ENCODE results near the gene LRRC23.
"Not testable (repeated sequence)": the region's sequence is repeated elsewhere in the genome, so short reads cannot be mapped to it uniquely, and the experiment has no call there.

Gene LRRC23

DNA sequence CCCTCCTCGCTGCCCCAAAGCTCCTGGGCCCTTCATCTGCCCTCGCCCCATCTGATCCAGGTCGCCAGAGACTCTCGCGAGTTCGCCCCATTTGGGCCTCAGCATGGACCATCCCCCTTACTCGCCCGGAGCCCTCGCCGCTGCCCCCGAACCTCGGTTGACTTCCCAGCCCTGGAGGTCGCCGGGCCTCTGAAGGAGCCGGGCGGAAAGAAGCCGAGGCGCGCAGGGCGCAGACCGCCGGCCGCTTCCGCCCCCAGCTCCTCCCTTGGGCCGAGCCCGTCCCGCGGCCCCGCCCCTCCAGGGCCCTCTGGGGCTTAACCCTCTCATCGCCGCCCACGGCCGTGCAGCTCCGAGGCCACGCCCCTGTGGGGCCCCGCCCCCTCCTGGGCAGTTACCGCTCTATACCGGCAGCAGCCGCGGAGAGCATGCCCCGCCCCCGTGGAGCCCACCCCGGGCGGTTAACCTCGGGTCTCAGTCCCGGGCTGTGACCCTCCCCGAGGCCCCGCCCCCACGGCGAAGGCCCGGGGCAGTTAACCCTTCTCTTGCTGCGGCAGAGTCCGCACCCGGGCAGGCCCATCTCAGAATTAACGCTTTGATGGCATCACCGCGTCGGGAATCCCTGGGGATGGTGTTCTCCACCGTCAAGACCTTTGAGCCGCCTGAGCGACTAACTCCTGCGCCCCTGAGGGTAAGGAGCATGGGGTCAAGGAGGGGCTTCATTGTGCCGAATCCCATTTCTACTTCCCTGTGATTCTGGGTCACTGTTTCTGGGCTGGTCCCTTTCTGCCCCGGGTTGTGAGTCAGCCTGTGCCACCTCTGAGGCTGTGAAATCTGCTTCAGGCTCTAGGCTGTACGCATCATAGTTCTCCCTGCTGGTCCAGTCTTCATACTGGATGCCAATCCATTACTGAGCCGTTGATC is 31.3 kb upstream of the LRRC23 start, which contains the start of gene SPSB2:
Gene SPSB2 (minus strand): TSS at position 210 of the 921 bp plus-strand sequence. CDS start 402 bp downstream, outside the sequence.
- peak; percentile 100 for DNase-seq

DNA sequence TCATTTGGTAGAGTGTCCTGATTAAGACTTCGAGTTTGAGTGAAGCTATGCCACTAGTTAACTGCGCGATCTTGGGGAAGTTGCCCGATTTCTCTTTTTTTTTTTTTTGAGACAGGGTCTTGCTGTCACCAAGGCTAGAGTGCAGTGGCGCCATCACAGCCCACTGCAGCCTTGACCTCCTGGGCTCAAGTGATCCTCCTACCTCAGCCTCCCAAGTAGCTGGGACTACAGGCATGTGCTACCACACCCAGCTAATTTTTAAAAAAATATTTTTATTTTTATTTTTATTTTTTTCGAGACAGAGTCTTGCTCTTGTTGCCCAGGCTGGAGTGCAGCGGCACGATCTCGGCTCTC is 30.6 kb upstream of the LRRC23 start:
- DNase-seq: not testable (repeated sequence)

DNA sequence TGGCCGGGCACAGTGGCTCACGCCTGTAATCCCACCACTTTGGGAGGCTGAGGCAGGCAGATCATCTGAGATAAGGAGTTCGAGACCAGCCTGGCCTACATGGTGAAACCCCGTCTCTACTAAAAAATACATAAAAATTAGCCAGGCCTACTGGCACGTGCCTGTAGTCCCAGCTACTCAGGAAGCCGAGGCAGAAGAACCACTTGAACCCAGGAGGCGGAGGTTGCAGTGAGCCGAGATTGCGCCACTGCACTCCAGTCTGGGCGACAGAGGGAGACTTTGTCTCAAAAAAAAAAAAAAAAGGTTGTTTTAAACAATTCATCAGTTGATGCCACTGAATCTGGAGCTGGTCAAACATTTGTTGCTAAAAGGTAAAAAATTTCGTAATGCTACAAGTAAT is 24.8 kb upstream of the LRRC23 start:
- not testable (repeated sequence) for DNase-seq

DNA sequence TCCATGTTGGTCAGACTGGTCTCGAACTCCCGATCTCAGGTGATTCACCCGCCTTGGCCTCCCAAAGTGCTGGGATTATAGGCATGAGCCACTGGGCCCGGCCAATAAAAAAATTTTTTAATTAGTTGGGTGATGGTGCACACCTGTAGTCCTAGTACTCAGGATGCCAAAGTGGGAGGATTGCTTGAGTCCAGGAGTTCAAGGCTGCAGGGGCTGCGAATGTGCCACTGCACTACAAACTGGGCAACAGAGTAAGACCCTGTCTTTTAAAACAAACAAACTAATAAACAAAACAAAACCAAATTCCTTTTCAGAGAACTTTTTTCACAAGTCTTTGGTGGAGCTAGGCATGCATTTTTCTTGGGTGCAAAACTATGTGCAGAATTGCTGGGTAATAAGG is 21.4 kb upstream of the LRRC23 start:
- no peak for DNase-seq

DNA sequence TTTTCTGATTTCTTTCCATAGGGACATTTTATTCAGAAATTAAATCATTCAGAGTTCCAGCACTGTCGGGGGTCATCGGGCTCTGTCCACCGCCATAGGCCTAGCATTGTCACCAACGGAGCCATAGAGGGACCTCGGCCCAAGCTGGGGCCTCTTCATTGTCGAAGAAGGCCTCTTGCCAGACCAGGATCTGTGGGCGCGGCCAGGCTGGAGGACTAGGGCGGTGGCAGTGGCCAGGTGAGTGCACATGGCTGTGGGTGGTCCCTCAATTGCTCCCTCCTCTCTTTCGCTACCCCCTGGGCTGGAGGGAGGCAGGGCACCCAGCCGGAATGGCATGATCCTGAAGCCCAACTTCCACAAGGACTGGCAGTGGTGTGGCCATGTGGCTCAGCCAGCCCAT is 20.9 kb upstream of the LRRC23 start:
- no peak for DNase-seq

DNA sequence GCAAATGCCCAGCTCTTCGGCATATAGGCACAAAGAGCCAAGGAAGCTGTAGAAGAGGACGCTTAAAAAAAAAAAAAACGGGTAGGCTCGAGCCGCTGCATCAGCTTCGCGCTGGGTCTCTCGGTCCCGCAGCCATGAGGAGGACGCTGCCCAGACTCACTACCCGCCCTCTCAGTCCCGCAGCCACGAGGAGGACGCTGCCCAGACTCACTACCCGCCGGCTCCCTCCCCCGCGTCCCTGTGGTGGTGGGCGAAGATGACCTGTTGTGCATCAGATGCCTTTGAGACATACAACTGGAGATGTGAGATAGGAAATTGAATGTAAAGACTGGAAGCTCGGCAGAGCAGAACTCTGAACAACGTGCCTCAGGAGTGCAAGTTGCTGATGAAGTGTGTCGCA is 20.1 kb upstream of the LRRC23 start:
- DNase-seq: no peak

DNA sequence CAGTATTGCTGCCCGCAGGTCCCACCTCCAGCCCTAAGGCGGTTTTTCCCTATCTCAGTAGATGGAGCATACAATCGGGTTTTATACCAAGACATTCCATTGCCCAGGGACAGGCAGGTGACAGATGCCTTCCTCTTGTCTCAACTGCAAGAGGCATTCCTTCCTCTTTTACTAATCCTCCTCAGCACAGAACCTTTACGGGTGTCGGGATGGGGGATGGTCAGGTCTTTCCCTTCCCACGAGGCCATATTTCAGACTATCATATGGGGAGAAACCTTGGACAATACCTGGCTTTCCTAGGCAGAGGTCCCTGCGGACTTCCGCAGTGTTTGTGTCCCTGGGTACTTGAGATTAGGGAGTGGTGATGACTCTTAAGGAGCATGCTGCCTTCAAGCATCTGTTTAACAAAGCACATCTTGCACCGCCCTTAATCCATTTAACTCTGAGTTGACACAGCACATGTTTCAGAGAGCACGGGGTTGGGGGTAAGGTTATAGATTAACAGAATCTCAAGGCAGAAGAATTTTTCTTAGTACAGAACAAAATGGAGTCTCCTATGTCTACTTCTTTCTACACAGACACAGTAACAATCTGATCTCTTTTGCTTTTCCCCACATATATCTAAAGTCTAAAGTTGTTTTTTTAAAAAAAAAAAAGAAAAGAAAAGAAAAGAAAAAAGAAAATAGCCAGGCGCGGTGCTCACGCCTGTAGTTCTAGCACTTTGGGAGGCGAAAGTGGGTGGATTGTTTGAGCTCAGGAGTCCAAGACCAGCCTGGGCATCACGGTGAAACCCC is 18.2 kb upstream of the LRRC23 start:
- not testable (repeated sequence) for DNase-seq

DNA sequence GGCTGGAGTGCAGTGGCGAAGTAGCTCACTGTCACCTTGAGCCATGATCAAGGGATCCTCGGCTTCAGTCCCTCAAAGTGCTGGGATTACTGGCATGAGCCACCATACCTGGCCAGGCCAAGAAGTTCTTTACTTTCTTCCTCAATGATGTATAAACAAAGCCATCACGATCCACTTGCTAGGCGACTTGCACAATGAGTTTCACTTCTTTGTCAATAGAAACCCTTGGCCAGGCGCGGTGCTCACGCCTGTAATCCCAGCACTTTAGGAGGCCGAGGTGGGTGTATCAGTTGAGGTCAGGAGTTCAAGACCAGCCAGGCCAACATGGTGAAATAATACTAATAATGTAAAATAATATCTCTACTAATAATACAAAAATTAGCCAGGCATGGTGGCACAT is 17.2 kb upstream of the LRRC23 start:
- no peak for DNase-seq

DNA sequence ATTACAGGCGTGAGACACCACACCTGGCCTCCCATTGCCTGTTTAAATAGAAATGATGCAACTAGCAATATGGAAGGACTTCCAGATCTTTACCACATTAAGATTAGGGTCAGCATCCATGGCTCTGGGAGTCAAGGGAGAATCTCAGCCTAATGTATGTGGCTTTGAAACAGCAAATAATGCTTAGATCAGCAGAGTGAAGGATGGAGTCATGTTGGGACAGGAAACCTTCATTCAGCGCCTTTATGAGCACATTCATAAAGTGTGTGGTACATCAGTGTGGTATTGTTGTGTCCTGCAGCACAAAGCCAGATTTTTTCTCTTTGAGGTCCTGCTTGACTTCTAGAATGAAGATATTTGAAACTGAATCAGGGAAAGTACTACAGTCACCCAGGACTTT is 16.3 kb upstream of the LRRC23 start:
- DNase-seq: no peak

DNA sequence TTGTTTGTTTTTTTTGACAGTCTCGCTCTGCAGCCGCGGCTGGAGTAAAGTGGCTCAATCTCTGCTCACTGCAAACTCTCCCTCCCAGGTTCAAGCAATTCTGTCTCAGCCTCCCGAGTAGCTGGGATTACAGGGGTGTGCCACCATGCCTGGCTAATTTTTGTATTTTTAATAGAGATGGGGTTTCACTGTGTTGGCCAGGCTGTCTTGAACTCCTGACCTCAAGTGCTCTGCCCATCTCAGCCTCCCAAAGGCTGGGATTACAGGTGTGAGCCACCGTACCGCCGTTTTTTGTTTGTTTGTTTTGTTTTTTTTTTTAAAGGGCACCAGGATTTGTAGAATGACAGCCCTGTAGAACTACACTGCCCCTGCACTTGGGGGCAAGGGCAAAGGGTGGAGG is 15.8 kb upstream of the LRRC23 start:
- not testable (repeated sequence) for DNase-seq

DNA sequence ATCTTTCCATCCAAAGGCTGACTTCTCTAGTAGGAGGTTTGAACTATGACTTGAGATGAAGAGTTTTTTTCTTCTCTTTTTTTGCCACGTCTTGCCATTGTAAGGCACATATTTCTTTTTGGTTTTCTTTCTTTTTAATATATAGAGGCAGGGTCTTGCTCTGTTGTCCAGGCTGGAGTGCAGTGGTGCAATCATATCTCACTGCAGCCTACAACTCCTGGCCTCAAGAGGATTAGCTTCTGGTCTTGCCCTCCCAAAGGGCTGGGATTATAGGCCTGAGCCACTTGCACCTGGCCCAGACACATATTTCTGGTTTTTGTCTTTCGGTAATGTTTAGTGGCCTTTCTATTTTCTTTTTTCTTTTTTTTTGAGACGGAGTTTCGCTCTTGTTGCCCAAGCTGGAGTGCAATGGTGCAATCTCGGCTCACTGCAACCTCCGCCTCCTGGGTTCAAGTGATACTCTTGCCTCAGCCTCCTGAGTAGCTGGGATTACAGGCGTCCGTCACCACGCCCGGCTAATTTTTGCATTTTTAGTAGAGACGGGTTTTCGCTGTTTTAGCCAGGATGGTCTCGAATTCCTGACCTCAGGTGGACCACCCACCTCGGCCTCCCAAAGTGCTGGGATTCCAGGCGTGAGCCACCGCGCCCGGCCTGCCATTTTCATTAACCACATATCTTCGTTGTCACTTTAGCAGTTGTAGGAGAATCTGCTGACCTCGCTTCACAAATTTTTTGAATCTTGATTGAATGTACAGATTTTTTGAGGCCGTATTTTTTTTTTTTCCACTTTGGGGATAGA is 14.6 kb upstream of the LRRC23 start:
- not testable (repeated sequence) for DNase-seq

DNA sequence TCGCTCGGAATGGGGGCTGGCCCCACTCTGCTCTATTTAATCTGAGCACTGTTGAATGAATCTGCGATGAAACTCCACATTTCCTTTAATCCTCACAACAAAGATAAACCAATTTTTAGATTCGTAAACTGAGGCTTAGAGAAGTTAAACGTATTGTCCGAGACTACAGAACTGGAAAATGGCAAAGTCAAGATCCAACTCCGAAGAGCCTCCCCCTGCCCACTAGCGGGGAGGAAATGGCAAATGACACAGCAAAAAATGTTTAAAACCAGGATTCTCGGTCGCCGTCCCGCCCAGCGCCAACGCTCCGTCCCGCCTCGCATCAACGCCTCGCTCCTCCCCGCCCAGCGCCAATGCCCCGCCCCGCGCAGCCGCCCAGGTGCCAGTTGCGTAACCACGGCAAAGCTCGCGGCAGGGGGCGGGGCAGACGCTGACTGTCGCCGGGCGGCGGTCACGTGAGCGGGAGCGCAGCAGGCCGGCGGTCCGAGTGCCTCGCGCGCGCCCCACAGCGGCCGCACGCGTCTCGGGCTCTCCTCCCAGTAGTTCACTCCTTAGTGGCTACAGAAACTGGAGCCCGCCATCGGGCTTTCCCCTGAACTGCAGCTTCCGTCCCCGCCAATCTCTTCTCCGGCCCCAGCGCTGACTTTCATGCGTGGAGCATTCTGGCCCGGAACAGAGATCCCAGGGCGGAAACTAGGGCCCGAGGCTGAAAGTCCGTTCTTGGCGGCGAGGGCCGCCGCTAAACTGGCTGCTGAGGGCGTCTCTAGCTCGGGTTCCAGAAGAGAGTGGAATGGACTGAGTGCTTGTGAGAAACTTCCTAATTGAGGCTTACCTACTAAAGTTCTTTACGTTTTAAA is 13.6 kb upstream of the LRRC23 start:
- DNase-seq: peak; percentile 100

DNA sequence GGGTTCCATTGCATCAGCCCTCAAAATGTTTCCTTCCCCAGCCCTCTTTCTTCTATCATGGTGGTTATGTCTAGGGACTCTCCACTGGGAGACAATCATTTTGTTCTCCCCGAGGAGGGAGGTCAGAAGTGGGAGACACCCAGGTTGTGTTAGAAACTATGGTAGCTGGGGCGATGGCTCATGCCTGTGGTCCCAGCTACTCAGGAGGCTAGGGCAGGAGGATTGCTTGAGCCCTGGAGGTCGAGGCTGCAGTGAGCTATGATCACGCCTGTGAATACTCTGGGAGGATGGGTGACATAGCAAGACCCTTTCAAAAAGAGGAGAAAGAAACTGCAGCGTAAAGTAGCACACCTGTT is 13.0 kb upstream of the LRRC23 start:
- no peak for DNase-seq

DNA sequence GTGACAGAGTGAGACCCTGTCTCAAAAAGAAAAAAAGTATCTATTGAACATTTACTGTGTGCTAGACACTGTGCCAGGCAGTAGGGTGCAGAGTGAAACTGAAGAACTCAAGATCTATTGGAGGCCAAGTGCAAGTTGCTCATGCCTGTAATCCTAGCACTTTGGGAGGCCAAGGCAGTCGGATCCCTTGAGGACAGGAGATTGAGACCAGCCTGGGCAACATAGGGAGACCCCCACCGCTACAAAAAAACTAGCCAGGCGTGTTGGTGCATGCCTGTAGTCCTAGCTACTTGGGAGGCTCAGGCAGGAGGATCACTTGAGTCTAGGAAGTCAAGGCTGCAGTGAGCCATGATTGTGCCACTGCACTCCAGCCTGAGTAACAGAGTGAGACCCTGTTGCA is 11.9 kb upstream of the LRRC23 start:
- not testable (repeated sequence) for DNase-seq

DNA sequence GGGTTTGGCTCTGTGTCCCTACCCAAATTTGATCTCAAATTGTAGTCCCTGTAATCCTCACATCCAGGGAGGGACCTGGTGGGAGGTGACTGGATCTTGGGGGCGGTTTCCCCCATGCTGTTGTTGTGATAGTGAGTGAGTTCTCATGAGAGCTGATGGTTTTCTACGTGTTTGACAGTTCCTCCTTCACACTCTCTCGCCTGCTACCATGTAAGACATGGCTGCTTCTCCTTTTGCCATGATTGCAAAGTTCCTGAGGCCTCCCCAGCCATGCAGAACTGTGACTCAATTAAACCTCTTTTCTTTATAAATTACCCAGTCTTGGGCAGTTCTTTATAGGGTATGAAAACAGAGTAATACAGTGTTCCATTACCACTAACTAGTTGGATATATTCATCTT is 10.3 kb upstream of the LRRC23 start:
- DNase-seq: no peak

DNA sequence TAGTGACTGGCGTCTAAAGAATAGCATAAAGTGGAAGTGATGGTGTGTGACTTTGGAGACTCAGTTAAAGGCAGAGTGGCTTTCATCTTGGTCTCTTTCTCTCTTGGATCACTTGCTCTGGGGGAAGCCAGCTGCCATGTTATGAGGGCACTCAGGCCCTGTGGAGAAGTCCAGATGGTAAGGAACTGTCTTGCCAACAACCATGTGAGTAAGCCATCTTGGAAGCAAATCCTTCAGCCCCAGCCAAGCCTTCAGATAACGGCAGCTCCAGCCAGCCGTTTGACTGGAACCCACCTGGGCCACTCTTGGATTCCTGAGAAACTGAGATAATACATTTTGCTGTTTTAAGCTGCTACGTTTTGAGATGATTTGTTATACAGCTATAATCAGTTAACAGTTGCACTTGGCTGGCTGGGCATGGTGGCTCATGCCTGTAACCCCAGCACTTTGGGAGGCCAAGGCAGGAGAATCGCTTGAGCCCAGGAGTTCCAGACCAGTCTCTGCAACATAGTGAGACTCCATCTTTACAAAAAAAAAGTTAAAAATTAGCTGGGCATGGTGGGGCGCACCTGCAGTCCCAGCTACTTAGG is 7.7 kb upstream of the LRRC23 start:
- no peak for DNase-seq

DNA sequence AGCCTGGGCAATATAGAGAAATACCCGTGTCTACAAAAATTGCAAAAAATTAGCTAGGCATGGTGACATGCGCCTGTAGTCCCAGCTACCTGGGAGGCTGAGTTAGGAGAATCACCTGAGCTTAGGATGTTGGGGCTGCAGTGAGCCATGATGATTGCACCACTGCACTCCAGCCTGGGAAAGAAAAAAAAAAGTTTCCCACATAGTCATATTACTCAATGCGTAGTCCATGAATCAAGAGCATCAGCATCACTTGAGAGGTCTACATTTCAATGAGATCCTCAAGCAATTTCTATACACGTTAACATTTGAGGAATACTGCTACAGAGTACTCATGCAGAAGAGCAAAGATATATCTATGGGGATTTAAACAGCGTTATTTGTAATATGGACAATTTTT is 5.2 kb upstream of the LRRC23 start:
- no peak for DNase-seq

DNA sequence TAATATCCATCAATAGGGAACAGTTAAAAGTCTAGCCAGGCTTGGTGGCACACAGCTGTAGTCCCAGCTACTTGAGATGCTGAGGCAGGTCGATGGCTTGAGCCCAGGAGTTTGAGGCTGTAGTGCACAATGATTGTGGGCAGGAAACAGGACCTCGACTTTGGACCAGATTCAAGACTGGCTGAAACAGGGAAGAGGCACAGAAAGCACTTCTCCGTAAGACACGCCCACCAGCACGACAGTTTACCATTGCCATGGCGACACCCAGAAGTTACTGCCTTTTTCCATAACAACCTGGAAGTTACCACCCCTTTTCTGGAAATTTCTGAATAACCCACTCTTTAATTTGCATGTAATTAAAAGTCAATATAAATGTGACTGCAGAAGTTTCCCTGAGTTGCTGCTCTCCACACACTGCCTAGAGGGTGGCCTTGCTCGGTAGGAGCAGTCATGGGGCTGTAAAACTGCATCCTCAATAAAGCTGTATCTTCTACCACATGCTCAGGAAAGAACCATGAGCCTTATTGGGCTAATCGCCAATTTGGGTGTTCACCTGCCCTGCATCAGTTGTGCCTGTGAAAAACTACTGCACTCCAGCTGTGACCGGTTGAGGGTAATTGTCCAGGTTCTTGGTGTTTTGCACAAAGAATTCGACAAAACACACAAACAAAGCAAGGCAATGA is 4.6 kb upstream of the LRRC23 start:
- DNase-seq: no peak

DNA sequence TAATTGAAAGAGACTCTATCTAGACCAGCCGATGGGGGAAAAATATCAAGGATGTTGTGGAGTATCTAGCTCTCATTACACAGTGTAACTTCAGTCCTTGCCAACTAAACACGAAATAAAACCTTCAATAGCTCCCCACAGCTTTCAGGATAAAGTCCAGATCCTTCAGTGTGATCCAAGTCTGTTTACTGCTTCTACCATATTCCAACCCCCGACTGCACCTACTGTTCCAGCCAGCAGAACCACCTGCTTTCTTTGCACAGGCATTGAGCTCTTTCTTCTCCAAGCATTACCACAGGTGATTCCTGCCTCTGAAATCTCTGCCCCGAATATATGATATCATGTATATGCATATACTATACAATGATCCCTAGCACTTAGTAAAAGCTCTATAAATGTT is 2.2 kb upstream of the LRRC23 start:
- no peak for DNase-seq

DNA sequence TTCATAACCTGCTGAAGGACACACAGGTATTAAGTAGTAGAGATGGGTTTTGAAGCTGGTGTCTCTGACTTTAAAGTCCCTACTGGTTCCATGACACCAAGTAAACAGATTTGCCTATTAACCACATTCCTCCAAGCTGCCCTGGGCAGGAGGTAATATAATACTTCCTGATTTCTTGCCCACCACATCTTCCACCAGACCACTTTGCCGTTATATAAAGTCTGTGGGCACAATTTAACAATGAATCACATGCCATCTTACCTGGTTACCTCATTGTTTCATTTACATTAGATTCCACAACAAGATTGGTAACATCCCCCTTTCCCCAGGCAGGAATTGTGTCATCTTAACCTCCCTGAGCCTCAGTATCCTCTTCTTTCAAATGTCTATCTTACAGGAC is 900 bp upstream of the LRRC23 start:
- no peak for DNase-seq

DNA sequence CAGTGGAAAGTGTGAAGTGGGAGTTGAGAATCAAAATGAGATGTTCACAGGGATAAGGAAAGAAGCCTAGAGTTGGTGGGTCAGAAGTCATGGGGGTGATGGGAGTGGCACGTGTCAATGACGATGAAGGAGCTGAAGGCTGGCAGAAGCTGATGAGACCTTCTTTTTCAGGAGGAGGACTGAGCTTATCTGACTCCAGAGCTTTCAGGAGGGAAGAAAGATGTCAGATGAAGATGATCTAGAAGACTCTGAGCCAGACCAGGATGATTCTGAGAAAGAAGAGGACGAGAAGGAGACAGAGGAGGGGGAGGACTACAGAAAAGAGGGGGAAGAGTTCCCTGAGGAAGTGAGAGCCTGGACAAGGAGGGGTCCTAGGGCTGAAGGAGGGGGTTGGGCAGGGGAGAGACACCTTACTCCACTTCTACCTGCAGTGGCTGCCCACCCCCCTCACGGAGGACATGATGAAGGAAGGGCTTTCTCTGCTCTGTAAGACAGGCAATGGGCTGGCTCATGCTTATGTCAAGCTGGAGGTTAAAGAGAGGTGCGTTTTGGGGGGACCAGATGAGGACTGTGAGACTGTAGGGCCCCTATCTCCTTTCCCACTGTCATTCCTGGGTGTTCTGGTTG is 905 bp downstream of the LRRC23 start:
- DNase-seq: no peak

All from CD4-positive, alpha-beta T cell treated with Interleukin-17A for 4 hours (primary cell).